Activated naive CD4-positive, alpha-beta T cell treated with anti-CD3 and anti-CD28 coated beads, Interleukin-2, amount 50 U/mL, for 16 hours (primary cell): ENCODE measurements around the gene STING1.
A peak's percentile ranks its signal among the peaks of the same experiment; 100 is the strongest.
"Not testable (repeated sequence)": the region's sequence is repeated elsewhere in the genome, so short reads cannot be mapped to it uniquely, and the experiment has no call there.

ENCODE experiments used
- DNase-seq: peaks from one replicate; pipeline ENCODE4 v3.0.0-alpha.2; 2020

STING1 gene

GRCh38 chr5:139503036-139503817 is 20.7 kb upstream of the STING1 start:
- not testable (repeated sequence) for DNase-seq

DNA sequence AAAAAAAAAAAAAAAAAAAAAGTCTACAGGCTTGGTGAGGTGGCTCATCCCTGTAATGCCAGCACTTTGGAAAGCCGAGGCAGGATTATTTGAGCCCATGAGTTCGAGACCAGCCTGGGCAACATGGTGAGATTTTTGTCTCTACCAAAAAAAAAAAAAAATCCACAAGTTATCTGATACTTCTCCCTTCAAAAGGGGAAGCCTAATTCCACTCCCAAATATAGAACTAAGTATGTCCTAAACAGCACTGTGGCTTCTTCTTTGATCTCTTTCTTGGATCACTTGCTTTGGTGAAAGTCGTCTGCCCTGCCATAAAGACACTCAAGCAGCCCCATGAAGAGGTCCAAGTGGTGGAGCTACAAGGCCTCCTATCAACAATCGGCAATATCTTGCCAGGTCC is 18.8 kb upstream of the STING1 start:
- no peak for DNase-seq

DNA sequence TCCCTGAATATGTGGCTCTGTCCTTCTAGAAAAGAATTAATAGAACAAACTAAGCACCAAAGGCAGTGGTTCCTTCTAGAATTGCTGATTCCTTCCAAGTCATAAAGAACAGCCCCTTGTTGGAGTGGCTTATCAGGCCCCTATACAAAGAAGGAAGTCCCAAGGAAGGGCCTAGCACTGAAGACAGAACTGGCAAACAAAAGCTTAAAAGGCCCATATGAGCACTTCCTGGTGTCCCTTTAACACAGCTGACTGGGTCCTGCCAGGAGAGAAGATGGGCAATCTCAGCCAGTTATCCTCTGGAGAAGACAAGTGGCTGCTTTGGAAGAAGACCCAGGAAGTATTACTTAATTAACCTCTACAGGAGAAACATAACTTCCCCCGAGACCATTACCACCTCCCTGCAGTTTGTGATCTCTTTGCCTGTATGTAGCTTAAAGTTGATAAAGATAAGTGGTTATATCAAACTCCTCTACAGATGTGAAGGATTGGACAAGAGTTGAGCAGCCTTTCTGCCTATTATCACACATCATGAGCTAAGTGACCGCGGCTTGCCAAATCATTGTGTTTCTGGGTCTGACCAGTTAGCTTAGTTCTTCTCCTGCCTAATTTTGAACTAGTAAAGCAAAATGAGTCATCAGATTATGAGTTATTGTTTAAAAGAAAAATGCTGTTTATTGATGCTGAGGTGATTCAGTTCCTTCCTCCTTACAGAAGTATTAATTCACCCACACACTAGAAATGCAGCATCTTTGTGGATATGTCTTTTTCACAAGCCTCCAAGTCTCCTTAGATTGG is 13.3 kb upstream of the STING1 start:
- no peak for DNase-seq

- DNase-seq = no peak
Measured at GRCh38 chr5:139494832-139495231, 12.3 kb upstream of the STING1 start.

- DNase-seq = no peak
Measured at GRCh38 chr5:139494256-139494655, 11.7 kb upstream of the STING1 start.

- DNase-seq = no peak
Measured at GRCh38 chr5:139492700-139493192, 10.2 kb upstream of the STING1 start.

- no peak for DNase-seq
Measured at GRCh38 chr5:139488260-139488659, 5.7 kb upstream of the STING1 start.

DNA sequence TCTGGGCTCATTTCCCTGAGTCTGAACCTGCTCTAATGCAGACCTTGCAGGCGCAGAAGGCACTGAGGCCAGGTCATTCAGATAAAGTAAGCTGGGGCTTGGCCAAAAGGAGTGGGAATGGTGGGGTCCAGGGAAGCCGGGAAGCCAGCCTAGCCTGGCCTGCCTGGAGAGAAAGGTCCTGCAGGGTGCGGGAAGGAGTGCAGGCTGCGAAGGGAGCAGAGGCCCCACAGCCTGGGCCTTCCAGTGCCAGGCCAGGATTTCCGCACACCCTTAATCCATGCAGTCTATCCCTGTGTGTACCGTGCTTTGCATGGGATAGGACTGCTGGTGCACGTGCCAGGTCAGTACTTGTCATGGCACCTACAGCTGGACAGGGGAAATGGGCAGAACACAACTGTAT is 3.6 kb upstream of the STING1 start:
- no peak for DNase-seq

- DNase-seq = not testable (repeated sequence)
Measured at GRCh38 chr5:139482890-139483208, 291 bp upstream of the STING1 start.

DNA sequence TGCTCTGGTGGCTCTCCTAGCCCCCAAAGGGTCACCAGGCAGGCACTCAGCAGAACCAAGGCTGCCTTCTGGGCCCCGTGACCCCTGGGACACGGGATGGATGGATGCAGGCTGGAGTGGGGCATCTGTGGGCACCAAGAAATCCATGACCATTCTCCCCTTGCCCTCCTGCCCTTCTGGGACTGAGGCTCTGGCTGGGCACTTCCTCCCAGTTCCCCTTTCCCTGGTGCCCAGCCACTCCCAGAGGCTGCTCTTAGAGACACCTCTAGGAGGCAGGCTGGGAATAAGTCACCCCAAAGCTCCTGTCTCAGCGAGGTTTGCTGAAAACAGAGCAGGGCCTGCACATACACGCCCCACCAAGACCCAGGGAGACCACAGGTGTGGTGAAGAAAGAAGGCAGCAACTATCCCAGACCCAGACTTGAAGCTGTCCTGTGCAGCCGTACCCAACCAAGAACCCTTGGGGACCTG is 943 bp downstream of the STING1 start:
- DNase-seq = no peak

GRCh38 chr5:139481122-139481533 is 1.4 kb downstream of the STING1 start:
- DNase-seq = peak; percentile 48

GRCh38 chr5:139479729-139480128 is 2.8 kb downstream of the STING1 start:
- not testable (repeated sequence) for DNase-seq

DNA sequence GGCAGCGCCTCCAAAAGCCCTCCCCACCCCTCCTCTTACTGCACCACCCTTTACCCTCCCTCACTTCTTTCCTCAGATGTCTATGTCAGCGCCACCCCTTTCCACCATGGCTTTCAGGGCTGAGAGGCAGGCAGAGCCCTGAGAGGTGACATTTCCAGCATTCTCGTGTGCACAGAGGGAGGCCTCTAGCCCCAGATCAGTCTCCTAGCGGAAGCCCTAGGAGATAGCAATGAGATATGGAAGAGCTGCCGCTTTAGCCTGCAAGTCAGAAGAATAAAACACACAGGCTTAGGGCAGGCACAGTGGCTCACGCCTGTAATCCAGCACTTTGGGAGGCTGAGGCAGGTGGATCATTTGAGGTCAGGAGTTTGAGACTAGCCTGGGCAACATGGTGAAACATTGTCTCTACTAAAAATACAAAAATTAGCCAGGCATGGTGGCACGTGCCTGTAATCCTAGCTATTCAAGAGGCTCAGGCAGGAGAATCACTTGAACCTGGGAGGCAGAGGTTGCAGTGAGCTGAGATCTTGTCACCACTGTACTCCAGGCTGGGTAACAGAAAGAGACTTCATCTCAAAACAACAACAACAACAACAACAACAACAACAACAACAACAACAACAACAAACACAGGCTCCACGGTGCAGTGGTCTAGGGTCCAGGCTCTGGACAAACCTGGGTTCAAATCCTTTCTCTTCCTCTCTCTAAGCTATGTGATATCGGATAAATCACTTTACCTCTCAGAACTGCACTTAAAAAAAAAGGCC is 3.7 kb downstream of the STING1 start:
- DNase-seq = not testable (repeated sequence)

- DNase-seq = no peak
Measured at GRCh38 chr5:139475865-139476617, 6.5 kb downstream of the STING1 start.

DNA sequence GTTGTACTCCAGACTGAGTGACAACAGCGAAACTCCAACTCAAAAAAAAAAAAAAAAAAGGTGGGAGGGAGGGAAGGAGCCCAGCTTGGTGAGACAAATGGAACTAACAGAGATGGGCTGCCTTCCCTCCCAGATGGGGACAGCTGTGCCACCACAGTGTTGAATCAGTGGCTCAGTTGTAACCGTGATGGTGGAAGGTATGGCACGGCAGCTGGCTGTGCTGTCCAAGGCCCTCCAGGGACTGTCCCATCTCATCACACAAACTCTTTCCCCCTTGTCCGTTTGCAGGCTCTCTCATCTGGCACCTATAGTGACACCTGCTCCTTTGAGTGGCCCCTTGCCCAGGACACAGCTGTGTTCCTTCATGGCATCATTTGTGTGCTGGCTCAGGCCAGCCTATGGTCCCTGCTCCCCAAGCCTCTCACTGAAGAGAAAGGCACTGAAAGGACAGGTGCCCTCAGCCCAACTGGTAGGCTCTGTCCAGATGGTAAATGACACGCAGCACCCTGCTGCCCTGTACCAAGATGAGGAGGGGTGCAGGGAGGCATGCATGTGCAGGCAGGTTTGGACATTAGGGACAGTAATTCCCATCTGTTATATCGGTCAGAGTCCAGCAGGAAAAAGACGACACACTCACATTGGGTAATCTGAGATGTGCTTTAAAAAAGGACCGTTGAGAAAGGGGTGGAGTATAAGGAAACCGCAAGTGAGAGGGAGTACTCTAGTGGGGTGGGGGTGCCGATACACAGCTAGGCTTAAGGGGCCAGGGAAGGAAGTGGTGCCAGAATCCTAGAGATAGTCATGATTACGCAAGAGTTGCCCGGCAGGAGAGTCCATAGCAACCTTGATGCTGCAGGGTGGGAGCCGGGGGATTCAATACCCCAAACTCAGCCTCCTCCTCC is 7.4 kb downstream of the STING1 start:
- DNase-seq = no peak

- no peak for DNase-seq
Measured at GRCh38 chr5:139473565-139473964, 9.0 kb downstream of the STING1 start.

DNA sequence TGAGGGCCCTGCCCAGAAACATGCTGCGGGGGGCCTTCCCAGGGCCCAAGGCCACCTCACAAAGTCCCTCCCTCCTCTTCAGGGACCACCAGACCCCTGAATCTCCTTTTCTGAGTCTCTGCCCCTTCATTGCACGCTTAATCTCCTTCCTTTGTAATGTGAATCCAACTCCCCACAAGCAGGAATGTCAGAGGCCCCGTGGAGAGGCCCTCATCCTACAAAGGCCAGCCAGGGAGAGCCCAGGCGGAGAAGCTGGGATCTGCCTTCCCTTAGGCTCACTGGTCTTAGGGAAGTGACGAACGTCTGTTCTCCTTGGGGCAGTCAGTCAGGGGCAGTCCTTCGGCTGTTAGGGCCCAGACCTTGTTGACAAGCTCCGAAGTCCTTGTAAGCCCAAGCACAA is 9.5 kb downstream of the STING1 start:
- no peak for DNase-seq

GRCh38 chr5:139472386-139473030 is 10.1 kb downstream of the STING1 start:
- DNase-seq = no peak

DNA sequence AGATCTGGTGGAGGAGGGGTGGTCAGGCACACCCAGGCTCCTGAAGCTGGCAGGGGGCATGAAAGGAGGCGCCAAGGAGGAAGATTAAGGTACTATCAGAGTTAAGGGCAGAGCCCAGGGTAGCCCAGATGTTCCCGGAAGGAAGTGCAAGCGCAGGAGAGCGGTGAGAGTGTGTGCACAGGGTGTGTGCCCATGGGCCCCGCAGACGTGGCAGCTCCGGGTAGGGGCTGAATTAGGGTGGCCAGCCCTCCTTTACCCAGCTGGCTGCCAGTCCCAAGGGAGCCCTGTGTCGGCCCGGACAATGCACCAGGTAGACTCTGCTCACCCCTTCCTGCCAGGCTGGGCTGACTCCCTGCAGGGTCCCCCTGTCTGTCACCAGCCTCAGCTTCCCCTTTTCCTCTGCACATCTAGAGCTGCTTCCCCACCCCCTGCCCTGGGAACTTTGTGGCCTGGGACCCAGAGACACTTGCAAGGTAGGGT is 11.7 kb downstream of the STING1 start, which contains the start of gene SMIM33:
TSS of gene SMIM33 (plus strand) at position 184 of the 480 bp plus-strand sequence. CDS start at position 302, 118 bp downstream.
- peak; percentile 37 for DNase-seq

GRCh38 chr5:139468421-139468931 is 14.1 kb downstream of the STING1 start:
- DNase-seq = no peak
